Caco-2 (cell line): ENCODE results near the gene ZSWIM4. TPM values are rescaled to one million over a fixed set of nuclear protein-coding genes. Genes with fewer than 3 reads are reported as not detected.

Source experiments
- BruUV-seq: library from RNA; stranded (reverse); fragments of 400-500 nt; replicated peaks from 2 replicates; lab custom pipeline; 2021; lab: Mats Ljungman, UMichigan
- CTCF ChIA-PET: fragments of 300-600 bp; sonication (Branson Sonifier 250); formaldehyde crosslinking; loops from one replicate; lab custom pipeline; 2022; ENCODE audit warnings: antibody characterized with exemption; lab: Charles Lee
- POLR2A ChIA-PET: fragments of 300-600 bp; sonication (Branson Sonifier 250); formaldehyde crosslinking; loops from one replicate; lab custom pipeline; 2022; ENCODE audit warnings: antibody characterized with exemption; lab: Charles Lee
- DNase-seq, 2 experiments: peaks; one replicate each; pipeline versions ENCODE4 v3.0.0 to v3.0.0-alpha.2; 2020 to 2022
- H3K27me3 ChIP-seq: replicated peaks from 2 replicates; pipeline ENCODE4 v1.6.0; 2011; ENCODE audit warnings: low read length; ENCODE audit not compliant: control insufficient read depth, insufficient read depth
- H3K36me3 ChIP-seq: 2 replicates; pipeline ENCODE4 v1.5.1; 2011; ENCODE audit warnings: low read length; ENCODE audit not compliant: control insufficient read depth, insufficient read depth
- H3K4me1 ChIP-seq: fragments of 250-450 bp; sonication (Bioruptor Pico); 2 replicates; pipeline ENCODE4 v1.5.1; 2020; ENCODE audit warnings: mild to moderate bottlenecking
- H3K4me3 ChIP-seq: 2 replicates; pipeline ENCODE4 v1.5.1; 2011; ENCODE audit warnings: low read depth, mild to moderate bottlenecking, control low read depth, low read length
- H3K9me3 ChIP-seq: fragments of 250-450 bp; sonication (Bioruptor Pico); 2 replicates; pipeline ENCODE4 v1.5.1; 2020; ENCODE audit warnings: mild to moderate bottlenecking, moderate library complexity
- H3K27ac Mint-ChIP-seq: one replicate; pipeline ENCODE4 v1.8.0; 2022; ENCODE audit warnings: mixed read lengths; ENCODE audit not compliant: unreplicated experiment
- H3K27me3 Mint-ChIP-seq: one replicate; pipeline ENCODE4 v1.8.0; 2022; ENCODE audit warnings: mixed read lengths; ENCODE audit not compliant: insufficient read depth, unreplicated experiment
- H3K36me3 Mint-ChIP-seq: one replicate; pipeline ENCODE4 v1.8.0; 2022; ENCODE audit warnings: mild to moderate bottlenecking, mixed read lengths; ENCODE audit not compliant: insufficient read depth, unreplicated experiment
- H3K4me1 Mint-ChIP-seq: one replicate; pipeline ENCODE4 v1.8.0; 2022; ENCODE audit warnings: low read depth, mixed read lengths; ENCODE audit not compliant: unreplicated experiment
- H3K4me3 Mint-ChIP-seq: one replicate; pipeline ENCODE4 v1.8.0; 2022; ENCODE audit warnings: mild to moderate bottlenecking, moderate library complexity, mixed read lengths; ENCODE audit not compliant: unreplicated experiment
- H3K9me3 Mint-ChIP-seq: one replicate; pipeline ENCODE4 v1.8.0; 2022; ENCODE audit warnings: mixed read lengths; ENCODE audit not compliant: unreplicated experiment
- CTCF ChIP-seq, 2 experiments: fragments of 200-600 bp in 1 of 2; IDR thresholded peaks; 1 replicate in 1 of 2; 2 replicates in 1 of 2; pipeline versions ENCODE4 v1.5.1 to v1.8.0; 2011 to 2022; ENCODE audit warnings: antibody characterized with exemption in 1 of 2, control low read depth in 1 of 2, inconsistent platforms in 1 of 2, low read depth in 1 of 2, low read length in 1 of 2, mild to moderate bottlenecking in 1 of 2, moderate library complexity in 1 of 2; ENCODE audit not compliant: insufficient read depth in 1 of 2, severe bottlenecking in 1 of 2, unreplicated experiment in 1 of 2
- intact Hi-C: fragments of 100-400 bp; cut with micrococcal nuclease; formaldehyde crosslinking; loops from one replicate; pipeline ENCODE4 v1.10.0; 2022; ENCODE audit not compliant: unreplicated experiment
- total RNA-seq: library from RNA; stranded (reverse); gene quantifications from 2 replicates; pipeline ENCODE4 v1.2.3, GENCODE V29; 2022

Gene ZSWIM4
- total RNA-seq, 1 experiment from 2014 or later = 4.0 TPM

GRCh38 chr19:13825489-13826441 is 30.5 kb downstream of the ZSWIM4 start:
- Histone ChIP-seq H3K9me3 (no peaks in the 10 kb centered on the region), H3K4me3 (no peak overlapping the region), H3K4me1 (peaks cover 4% of the 10 kb centered on the region; the same call in 1 of the 2 replicates), H3K36me3 (no peaks in the 10 kb centered on the region), H3K27me3 (no peaks in the 10 kb centered on the region)
- ChIA-PET POLR2A (interaction anchor here (0.6 kb wide), 1 partner anchor 532 kb away, joined by 3 read pairs; no protein-coding TSS in a partner anchor), CTCF (interaction anchor here (0.8 kb wide), 1 partner anchor 21 kb away, joined by 3 read pairs; no protein-coding TSS in a partner anchor)
- H3K27ac Mint-ChIP-seq = peak overlapping the region; percentile 61
- H3K4me1 Mint-ChIP-seq = peaks cover 5% of the 10 kb centered on the region
- no peaks in the 10 kb centered on the region for H3K27me3 Mint-ChIP-seq
- TF ChIP-seq CTCF (IDR thresholded peaks at IDR 0.05; ENCODE audit: insufficient read depth in 1 of 2, low read depth in 1 of 2, low read length in 1 of 2, severe bottlenecking in 1 of 2, unreplicated experiment in 1 of 2) = no peak
- peaks cover 20% of the 10 kb centered on the region for H3K36me3 Mint-ChIP-seq
- no peak overlapping the region for H3K4me3 Mint-ChIP-seq
- BruUV-seq = no TSS peak
- peak; percentile 43 to 57 for DNase-seq
- H3K9me3 Mint-ChIP-seq = no peaks in the 10 kb centered on the region
- intact Hi-C loops = no loop called here

GRCh38 chr19:13826652-13827235 is 31.5 kb downstream of the ZSWIM4 start:
- Histone ChIP-seq H3K9me3 (no peaks in the 10 kb centered on the region), H3K4me3 (no peak overlapping the region), H3K36me3 (no peaks in the 10 kb centered on the region), H3K27me3 (no peaks in the 10 kb centered on the region), H3K4me1 (peaks cover 4% of the 10 kb centered on the region; the same call in 1 of the 2 replicates)
- intact Hi-C loops = no loop called here
- POLR2A ChIA-PET = interaction anchor here (0.6 kb wide), 1 partner anchor 202 kb away, joined by 6 read pairs; no protein-coding TSS in a partner anchor
- Mint-ChIP-seq H3K4me3 (no peak overlapping the region), H3K4me1 (peaks cover 5% of the 10 kb centered on the region), H3K9me3 (no peaks in the 10 kb centered on the region), H3K36me3 (peaks cover 20% of the 10 kb centered on the region), H3K27ac (no peak overlapping the region), H3K27me3 (no peaks in the 10 kb centered on the region)
- CTCF ChIA-PET = no interaction called here
- TF ChIP-seq CTCF (IDR thresholded peaks at IDR 0.05; ENCODE audit: insufficient read depth in 1 of 2, low read depth in 1 of 2, low read length in 1 of 2, severe bottlenecking in 1 of 2, unreplicated experiment in 1 of 2) = no peak
- no peak for DNase-seq
- no TSS peak for BruUV-seq

- peaks cover 5% of the 10 kb centered on the region for H3K4me1 Mint-ChIP-seq
- H3K36me3 Mint-ChIP-seq = peaks cover 20% of the 10 kb centered on the region
Measured at GRCh38 chr19:13827656-13828055, 32.4 kb downstream of the ZSWIM4 start.

More at GRCh38 chr19:13827656-13828055, 32.4 kb downstream of the ZSWIM4 start:
- no peaks in the 10 kb centered on the region for H3K36me3 ChIP-seq
- H3K27me3 Mint-ChIP-seq = no peaks in the 10 kb centered on the region
- intact Hi-C loops = no loop called here
- H3K4me1 ChIP-seq = peaks cover 4% of the 10 kb centered on the region; the same call in 1 of the 2 replicates
- CTCF ChIA-PET = interaction anchor here (0.5 to 0.9 kb wide), 4 partner anchors 8 to 98 kb away, joined by 3 to 5 read pairs (median 4); no protein-coding TSS in a partner anchor
- peak in 1 of 2 experiments; percentile 54 for DNase-seq
- no peaks in the 10 kb centered on the region for H3K9me3 ChIP-seq
- no peaks in the 10 kb centered on the region for H3K9me3 Mint-ChIP-seq
- BruUV-seq = no TSS peak
- no peak overlapping the region for H3K4me3 ChIP-seq
- H3K4me3 Mint-ChIP-seq = no peak overlapping the region
- peak overlapping the region; percentile 19 for H3K27ac Mint-ChIP-seq
- no peak for TF ChIP-seq CTCF (IDR thresholded peaks at IDR 0.05; ENCODE audit: insufficient read depth in 1 of 2, low read depth in 1 of 2, low read length in 1 of 2, severe bottlenecking in 1 of 2, unreplicated experiment in 1 of 2)
- POLR2A ChIA-PET = interaction anchor here (0.6 kb wide), 1 partner anchor 203 kb away, joined by 6 read pairs; no protein-coding TSS in a partner anchor
- H3K27me3 ChIP-seq = no peaks in the 10 kb centered on the region
